HCT116 (cell line): ENCODE measurements around the gene L1CAM.

ENCODE experiments used
- POLR2AphosphoS5 ChIP-seq: IDR thresholded peaks from 2 replicates; pipeline ENCODE4 v1.6.1; 2011; ENCODE audit warnings: mild to moderate bottlenecking, low read depth, low read length, moderate library complexity
- ZFX ChIP-seq: fragments of 450-650 bp; IDR thresholded peaks from 2 replicates; pipeline ENCODE4 v1.6.1; 2017
- TF ChIP-seq, protein P1 (sequence below), 3 experiments: fragments of 200-600 bp in 1 of 3; sonication (generic) in 1 of 3; IDR thresholded peaks in 2 of 3; conservative IDR thresholded peaks in 1 of 3; 2 replicates each; pipeline ENCODE4 v1.5.1; 2012 to 2017; ENCODE audit warnings: low read depth in 2 of 3, low read length in 2 of 3, antibody characterized with exemption in 1 of 3, borderline replicate concordance in 1 of 3, control low read depth in 1 of 3, mild to moderate bottlenecking in 1 of 3, mixed read lengths in 1 of 3, mixed run types in 1 of 3, moderate library complexity in 1 of 3; ENCODE audit not compliant: insufficient read depth in 1 of 3
- TF ChIP-seq, protein P2 (sequence below): IDR thresholded peaks from 2 replicates; pipeline ENCODE4 v1.6.1; 2012

DNA sequence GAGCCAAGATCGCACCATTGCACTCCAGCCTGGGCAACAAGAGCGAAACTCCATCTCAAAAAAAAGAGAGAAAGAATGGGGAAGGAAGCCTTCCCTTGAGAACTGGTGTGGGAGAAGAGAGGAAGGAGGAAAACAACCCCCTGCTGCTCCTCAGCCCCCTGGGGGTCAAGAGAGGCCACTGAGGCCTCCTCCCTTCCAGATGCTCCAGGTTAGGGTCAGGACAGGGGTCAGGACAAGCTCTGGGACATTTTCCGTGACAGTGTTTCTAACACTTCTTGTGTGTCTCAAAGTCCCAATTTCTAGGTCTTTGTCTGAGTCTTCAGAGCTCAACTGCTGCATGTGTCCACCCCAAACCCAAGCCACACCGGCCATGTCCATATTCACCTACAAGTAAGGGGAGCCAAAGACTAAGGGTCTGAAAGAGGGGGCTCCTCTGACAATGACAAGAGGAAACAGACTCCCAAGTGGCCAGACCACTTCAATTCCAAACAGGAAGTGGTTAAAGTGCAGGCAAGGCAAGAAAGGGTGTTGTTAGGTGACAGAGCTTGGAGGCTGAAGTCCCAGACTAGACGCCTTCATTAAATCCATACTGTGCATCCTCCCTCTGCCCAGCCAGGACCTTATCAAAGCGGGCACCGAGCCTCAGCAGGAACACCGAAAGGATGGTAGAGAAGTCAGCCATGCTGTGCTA is 8.3 kb downstream of the L1CAM start:
- TF ChIP-seq, protein P1, sequence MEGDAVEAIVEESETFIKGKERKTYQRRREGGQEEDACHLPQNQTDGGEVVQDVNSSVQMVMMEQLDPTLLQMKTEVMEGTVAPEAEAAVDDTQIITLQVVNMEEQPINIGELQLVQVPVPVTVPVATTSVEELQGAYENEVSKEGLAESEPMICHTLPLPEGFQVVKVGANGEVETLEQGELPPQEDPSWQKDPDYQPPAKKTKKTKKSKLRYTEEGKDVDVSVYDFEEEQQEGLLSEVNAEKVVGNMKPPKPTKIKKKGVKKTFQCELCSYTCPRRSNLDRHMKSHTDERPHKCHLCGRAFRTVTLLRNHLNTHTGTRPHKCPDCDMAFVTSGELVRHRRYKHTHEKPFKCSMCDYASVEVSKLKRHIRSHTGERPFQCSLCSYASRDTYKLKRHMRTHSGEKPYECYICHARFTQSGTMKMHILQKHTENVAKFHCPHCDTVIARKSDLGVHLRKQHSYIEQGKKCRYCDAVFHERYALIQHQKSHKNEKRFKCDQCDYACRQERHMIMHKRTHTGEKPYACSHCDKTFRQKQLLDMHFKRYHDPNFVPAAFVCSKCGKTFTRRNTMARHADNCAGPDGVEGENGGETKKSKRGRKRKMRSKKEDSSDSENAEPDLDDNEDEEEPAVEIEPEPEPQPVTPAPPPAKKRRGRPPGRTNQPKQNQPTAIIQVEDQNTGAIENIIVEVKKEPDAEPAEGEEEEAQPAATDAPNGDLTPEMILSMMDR (IDR thresholded peaks at IDR 0.05 in 2 of 3, conservative IDR thresholded peaks at IDR 0.05 in 1 of 3; ENCODE audit: borderline replicate concordance in 1 of 3, insufficient read depth in 1 of 3, low read depth in 2 of 3, low read length in 2 of 3) = no peak
- TF ChIP-seq, protein P2, sequence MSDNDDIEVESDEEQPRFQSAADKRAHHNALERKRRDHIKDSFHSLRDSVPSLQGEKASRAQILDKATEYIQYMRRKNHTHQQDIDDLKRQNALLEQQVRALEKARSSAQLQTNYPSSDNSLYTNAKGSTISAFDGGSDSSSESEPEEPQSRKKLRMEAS = no peak
- no peak for TF ChIP-seq POLR2AphosphoS5
- TF ChIP-seq ZFX = no peak
